ENCODE measurements around the gene PDLIM7. TPM values are rescaled to one million over a fixed set of nuclear protein-coding genes. Genes with fewer than 3 reads are reported as not detected.

The PDLIM7 gene
- total and polyA plus RNA-seq, 10 of the 15 experiments (the other 5 are each of a cell fraction or from before 2014, with no cell fraction given): 0.82 to 36.6 (median 19.3) TPM

- TF ChIP-seq, protein P1, sequence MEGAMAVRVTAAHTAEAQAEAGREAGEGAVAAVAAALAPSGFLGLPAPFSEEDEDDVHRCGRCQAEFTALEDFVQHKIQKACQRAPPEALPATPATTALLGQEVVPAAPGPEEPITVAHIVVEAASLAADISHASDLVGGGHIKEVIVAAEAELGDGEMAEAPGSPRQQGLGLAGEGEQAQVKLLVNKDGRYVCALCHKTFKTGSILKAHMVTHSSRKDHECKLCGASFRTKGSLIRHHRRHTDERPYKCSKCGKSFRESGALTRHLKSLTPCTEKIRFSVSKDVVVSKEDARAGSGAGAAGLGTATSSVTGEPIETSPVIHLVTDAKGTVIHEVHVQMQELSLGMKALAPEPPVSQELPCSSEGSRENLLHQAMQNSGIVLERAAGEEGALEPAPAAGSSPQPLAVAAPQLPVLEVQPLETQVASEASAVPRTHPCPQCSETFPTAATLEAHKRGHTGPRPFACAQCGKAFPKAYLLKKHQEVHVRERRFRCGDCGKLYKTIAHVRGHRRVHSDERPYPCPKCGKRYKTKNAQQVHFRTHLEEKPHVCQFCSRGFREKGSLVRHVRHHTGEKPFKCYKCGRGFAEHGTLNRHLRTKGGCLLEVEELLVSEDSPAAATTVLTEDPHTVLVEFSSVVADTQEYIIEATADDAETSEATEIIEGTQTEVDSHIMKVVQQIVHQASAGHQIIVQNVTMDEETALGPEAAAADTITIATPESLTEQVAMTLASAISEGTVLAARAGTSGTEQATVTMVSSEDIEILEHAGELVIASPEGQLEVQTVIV (IDR thresholded peaks at IDR 0.05; ENCODE audit: borderline replicate concordance, partially characterized antibody): no peak
- TF ChIP-seq, protein P2, sequence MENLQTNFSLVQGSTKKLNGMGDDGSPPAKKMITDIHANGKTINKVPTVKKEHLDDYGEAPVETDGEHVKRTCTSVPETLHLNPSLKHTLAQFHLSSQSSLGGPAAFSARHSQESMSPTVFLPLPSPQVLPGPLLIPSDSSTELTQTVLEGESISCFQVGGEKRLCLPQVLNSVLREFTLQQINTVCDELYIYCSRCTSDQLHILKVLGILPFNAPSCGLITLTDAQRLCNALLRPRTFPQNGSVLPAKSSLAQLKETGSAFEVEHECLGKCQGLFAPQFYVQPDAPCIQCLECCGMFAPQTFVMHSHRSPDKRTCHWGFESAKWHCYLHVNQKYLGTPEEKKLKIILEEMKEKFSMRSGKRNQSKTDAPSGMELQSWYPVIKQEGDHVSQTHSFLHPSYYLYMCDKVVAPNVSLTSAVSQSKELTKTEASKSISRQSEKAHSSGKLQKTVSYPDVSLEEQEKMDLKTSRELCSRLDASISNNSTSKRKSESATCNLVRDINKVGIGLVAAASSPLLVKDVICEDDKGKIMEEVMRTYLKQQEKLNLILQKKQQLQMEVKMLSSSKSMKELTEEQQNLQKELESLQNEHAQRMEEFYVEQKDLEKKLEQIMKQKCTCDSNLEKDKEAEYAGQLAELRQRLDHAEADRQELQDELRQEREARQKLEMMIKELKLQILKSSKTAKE (IDR thresholded peaks at IDR 0.05; ENCODE audit: low read depth, poor library complexity, severe bottlenecking): peak; percentile 68
- no peak for TF ChIP-seq ESRRA (IDR thresholded peaks at IDR 0.05; ENCODE audit: low read length)
- TF ChIP-seq RFX5 (IDR thresholded peaks at IDR 0.05; ENCODE audit: low read depth, low read length): 0 out of 2 replicates have a peak, but pooled peaks have one; percentile 5
- peak; percentile 97 for TF ChIP-seq IKZF1 (conservative IDR thresholded peaks at IDR 0.05)
- TF ChIP-seq, protein P3, sequence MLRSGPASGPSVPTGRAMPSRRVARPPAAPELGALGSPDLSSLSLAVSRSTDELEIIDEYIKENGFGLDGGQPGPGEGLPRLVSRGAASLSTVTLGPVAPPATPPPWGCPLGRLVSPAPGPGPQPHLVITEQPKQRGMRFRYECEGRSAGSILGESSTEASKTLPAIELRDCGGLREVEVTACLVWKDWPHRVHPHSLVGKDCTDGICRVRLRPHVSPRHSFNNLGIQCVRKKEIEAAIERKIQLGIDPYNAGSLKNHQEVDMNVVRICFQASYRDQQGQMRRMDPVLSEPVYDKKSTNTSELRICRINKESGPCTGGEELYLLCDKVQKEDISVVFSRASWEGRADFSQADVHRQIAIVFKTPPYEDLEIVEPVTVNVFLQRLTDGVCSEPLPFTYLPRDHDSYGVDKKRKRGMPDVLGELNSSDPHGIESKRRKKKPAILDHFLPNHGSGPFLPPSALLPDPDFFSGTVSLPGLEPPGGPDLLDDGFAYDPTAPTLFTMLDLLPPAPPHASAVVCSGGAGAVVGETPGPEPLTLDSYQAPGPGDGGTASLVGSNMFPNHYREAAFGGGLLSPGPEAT (IDR thresholded peaks at IDR 0.05; ENCODE audit: low read depth): peak; percentile 97
These were observed 4.7 kb upstream of the PDLIM7 start (continued) for GRCh38 chr5:177501874-177502678.

All from GM12878 (cell line).